Measurements from ENCODE around the gene VAV1. TPM values are rescaled to one million over a fixed set of nuclear protein-coding genes. Genes with fewer than 3 reads are reported as not detected.

VAV1 gene
- polyA plus RNA-seq, 2 of the 4 experiments (the other 2 are of a cell fraction) = 5.6 to 7.5 TPM

- no peak overlapping the region for H3K4me2 ChIP-seq
- ChIA-PET CTCF (no interaction called here), POLR2A (no interaction called here)
- FAIRE-seq (no peak), DNase-seq (ENCODE audit: low read depth in 1 of 2, low spot score in 1 of 2) (no peak), ATAC-seq (no peak)
- H3K4me1 ChIP-seq = no peaks in the 10 kb centered on the region
- H3K27ac ChIP-seq = no peak overlapping the region
- 80% methylated on average over 4 of the region's 4 CpGs for WGBS (ENCODE audit: missing lambda C conversion rate)
- TF ChIP-seq CHD2 (IDR thresholded peaks at IDR 0.05; ENCODE audit: low read length, partially characterized antibody) (no peak), HMGXB4 (CRISPR knock-in tag; IDR thresholded peaks at IDR 0.05; ENCODE audit: borderline replicate concordance) (no peak), HOXB13 (CRISPR knock-in tag; IDR thresholded peaks at IDR 0.05; ENCODE audit: low read depth) (no peak), HEYL (CRISPR knock-in tag; IDR thresholded peaks at IDR 0.05) (no peak), NR3C1 (IDR thresholded peaks at IDR 0.05) (no peak), SMC3 (IDR thresholded peaks at IDR 0.05) (no peak), ZC3H11A (IDR thresholded peaks at IDR 0.05) (no peak), CHD4 (IDR thresholded peaks at IDR 0.05; ENCODE audit: borderline replicate concordance) (no peak), HOXA7 (CRISPR knock-in tag; IDR thresholded peaks at IDR 0.05) (no peak), PBX3 (IDR thresholded peaks at IDR 0.05) (no peak), JUNB (IDR thresholded peaks at IDR 0.05) (no peak), JUN (IDR thresholded peaks at IDR 0.05) (no peak), TP53 (CRISPR knock-in tag; IDR thresholded peaks at IDR 0.05) (no peak), NPAS2 (CRISPR knock-in tag; IDR thresholded peaks at IDR 0.05; ENCODE audit: borderline replicate concordance) (no peak), HES2 (IDR thresholded peaks at IDR 0.05) (no peak), KDM5A (IDR thresholded peaks at IDR 0.05) (no peak), EP300 (IDR thresholded peaks at IDR 0.05) (no peak), CEBPB (IDR thresholded peaks at IDR 0.05) (no peak)
- no peak overlapping the region for H3K4me3 ChIP-seq
- no peaks in the 10 kb centered on the region for H3K9me3 ChIP-seq
These were observed 16.4 kb downstream of the VAV1 start for GRCh38 chr19:6788896-6789295.

GRCh38 chr19:6790194-6791128, 18.0 kb downstream of the VAV1 start:
- H3K4me1 ChIP-seq = no peaks in the 10 kb centered on the region
- no peak for FAIRE-seq
- ATAC-seq = no peak
- TF ChIP-seq SMC3 (IDR thresholded peaks at IDR 0.05) (no peak), EP300 (IDR thresholded peaks at IDR 0.05) (no peak), HMGXB4 (CRISPR knock-in tag; IDR thresholded peaks at IDR 0.05; ENCODE audit: borderline replicate concordance) (no peak), ZNF302 (CRISPR knock-in tag; IDR thresholded peaks at IDR 0.05) (no peak), POLR2AphosphoS2 (conservative IDR thresholded peaks at IDR 0.05; ENCODE audit: low read length) (no peak), ZC3H11A (IDR thresholded peaks at IDR 0.05) (no peak)
- H3K4me3 ChIP-seq = no peak overlapping the region
- H3K9me3 ChIP-seq = peaks cover 4% of the 10 kb centered on the region; the same call in 1 of the 3 replicates
- POLR2A ChIA-PET = interaction anchor here (1.5 kb wide), 1 partner anchor 10 kb away, joined by 4 read pairs; no protein-coding TSS in a partner anchor
- H3K4me2 ChIP-seq = no peak overlapping the region
- CTCF ChIA-PET = interaction anchor here (1.7 kb wide), 2 partner anchors 53 to 73 kb away, joined by 4 to 5 read pairs; partner anchors contain the start of gene GPR108
- DNase-seq (ENCODE audit: low read depth in 1 of 2, low spot score in 1 of 2) = no peak
- 0 out of 6 replicates have a peak overlapping the region, but pooled peaks of 1 of the 2 experiments have one; percentile 38 for H3K27ac ChIP-seq
- WGBS (ENCODE audit: missing lambda C conversion rate) = 27% methylated on average over 5 of the region's 5 CpGs

Measured in A549 (cell line).